Measurements from ENCODE around the gene SLMAP.

- TF ChIP-seq USF1 (IDR thresholded peaks at IDR 0.05), result no peak
- no peak for TF ChIP-seq TCF12 (IDR thresholded peaks at IDR 0.05; ENCODE audit: low read depth)
- no peak for TF ChIP-seq REST (IDR thresholded peaks at IDR 0.05; ENCODE audit: low read depth)
- no peak for TF ChIP-seq YY1 (IDR thresholded peaks at IDR 0.05; ENCODE audit: low read depth)
Observed at GRCh38 chr3:57753016-57753415, 3.1 kb upstream of the SLMAP start.
